Measurements from ENCODE around the gene ANO9.
A peak's percentile ranks its signal among the peaks of the same experiment; 100 is the strongest.
"Not testable (repeated sequence)": the region's sequence is repeated elsewhere in the genome, so short reads cannot be mapped to it uniquely, and the experiment has no call there.

The ANO9 gene

DNA sequence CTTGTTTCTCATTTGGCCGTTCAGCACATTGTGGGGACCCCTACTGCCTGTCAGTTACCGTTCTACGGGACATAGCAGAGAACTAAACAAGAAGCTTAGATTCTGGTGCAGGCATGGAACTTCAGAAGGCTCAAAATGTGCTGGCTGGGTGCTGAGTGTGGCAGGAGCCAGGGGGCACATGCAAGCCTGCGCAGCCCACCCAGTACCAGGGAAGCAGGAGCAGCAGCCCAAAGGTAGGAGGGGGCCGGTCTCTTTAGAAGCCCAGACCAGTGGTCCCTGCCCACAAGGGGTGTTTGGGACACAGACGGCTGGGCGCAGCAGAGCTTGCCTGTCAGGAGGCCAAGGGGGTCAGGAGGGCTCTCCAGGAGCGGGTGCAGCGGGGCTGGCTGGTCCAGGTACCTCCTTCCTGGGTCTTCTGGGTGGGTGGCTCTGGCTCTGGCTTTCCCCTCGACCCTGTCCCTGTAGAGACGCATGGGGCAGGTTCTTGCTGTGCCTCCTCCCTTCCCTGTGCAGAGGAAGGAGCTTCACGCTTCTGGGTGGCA, 10.5 kb upstream of the ANO9 start:
- DNase-seq, result no peak

DNA sequence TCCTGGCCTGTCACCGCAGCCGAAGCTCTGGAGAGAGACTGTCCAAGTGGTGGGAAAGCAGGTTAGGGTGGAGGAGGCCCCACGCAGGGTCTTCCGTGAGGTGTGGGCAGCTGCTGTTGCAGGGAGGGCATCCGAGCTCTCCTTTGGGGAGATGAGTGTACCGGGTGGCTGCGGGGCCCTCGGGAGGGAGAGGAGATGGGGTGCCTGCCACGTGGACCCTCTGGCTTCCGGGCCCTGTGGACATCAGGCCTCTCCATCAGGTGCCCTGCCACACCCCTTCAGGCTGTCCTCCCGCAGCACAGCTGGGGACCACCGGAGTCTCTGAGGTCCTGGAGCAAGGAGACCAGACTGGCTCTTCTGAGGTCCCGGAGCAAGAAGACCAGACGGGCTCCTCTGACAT, 9.9 kb upstream of the ANO9 start:
- no peak for DNase-seq

GRCh38 chr11:450809-451451, 9.1 kb upstream of the ANO9 start:
- DNase-seq, result no peak

- DNase-seq, result peak; percentile 84
Observed at GRCh38 chr11:449889-450808, 8.3 kb upstream of the ANO9 start, which contains the start of gene PTDSS2. TSS of gene PTDSS2 (plus strand) at chr11:450279. CDS start at chr11:450456, 177 bp downstream.

- DNase-seq, result peak; percentile 80
Observed at GRCh38 chr11:447923-448731, 6.3 kb upstream of the ANO9 start.

- DNase-seq, result no peak
Observed at GRCh38 chr11:446891-447290, 5.1 kb upstream of the ANO9 start.

DNA sequence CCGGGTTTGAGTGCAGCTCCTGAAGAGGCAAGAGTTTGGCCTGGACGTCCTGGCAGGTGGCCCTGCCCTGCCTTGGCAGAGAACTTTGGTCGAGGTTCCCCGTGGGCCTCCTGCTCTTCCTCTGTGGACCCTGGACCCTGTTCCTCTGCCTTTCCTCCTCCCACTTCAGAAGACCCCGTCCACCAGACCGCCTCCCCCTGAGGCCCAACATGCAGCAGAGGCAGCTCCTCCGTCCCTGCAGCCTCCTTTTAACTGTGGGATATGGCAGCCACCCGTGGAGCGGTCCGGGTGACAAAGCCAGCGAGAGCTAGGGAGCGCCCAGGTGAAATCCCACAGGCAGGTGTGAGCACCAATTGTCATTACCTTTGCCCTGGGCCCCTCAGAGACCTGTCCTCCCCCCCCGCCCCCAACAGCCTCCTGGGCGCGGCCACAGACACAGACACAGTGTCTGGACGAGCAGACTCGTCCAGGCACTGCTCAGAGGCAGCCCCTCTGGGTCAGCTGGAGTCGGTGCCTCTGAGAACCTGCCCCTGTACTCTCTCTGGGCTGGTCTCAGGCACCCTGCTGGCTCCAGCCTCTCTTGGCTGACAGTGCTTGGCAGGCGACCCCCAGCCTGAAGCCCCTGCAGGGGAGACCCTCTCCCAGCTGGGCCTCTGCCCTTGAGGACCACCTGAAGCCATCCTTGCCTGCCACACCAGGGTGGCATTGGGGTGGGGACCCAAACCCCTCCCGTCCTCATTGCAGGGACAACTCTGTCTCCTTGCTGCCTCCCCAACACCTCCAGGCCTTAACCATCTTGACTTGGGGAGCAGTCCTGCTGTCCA, 4.2 kb upstream of the ANO9 start:
- no peak for DNase-seq

- DNase-seq, result no peak
Observed at GRCh38 chr11:444396-445144, 2.8 kb upstream of the ANO9 start.

- no peak for DNase-seq
Observed at GRCh38 chr11:443542-444199, 1.9 kb upstream of the ANO9 start.

DNA sequence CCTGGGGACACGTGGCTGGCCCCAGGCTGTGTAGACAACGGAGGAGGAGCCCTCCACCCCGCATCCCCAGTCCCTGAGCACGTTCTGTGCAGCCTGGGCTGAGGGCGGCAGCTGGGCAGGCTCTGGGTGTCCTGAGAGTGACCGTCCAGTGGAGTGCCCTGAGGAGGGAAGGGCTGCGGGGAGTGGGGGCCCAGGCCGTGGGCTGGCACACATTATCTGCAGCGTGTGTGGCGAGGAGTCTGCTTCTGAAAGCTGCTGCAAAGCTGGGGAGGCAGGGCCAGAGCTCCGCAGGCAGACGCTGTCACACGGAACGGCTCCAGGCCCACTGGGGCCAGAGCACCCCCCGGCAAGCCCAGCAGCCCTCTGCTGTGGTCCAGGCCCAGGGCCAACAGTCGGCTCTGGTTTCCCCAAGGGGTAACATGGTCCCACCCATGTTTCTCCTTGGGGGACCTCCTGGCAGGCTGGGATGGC, 835 bp upstream of the ANO9 start:
- no peak for DNase-seq

DNA sequence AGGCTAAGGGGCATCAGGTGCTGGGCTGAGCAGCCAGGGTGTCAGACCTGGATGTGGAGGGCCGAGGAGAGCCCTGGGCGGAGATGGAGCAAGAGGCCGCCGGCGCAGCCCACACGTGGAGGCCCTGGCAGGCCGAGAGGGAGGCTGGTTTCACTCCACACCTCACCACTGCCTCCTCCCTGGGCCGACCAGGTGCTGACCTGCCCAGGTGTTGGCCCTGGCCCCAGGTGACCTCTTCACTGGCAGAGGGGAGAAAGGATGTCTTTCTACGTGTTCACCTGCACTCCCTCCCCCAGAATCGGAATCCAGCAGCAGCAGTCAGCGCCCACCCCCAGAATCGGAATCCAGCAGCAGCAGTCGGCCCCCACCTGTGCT, 781 bp downstream of the ANO9 start:
- no peak for DNase-seq

GRCh38 chr11:440065-441042, 1.5 kb downstream of the ANO9 start:
- DNase-seq, result no peak

GRCh38 chr11:439315-440064, 2.3 kb downstream of the ANO9 start:
- DNase-seq, result no peak

- DNase-seq, result no peak
Observed at GRCh38 chr11:438101-438844, 3.5 kb downstream of the ANO9 start.

GRCh38 chr11:437228-437870, 4.5 kb downstream of the ANO9 start:
- DNase-seq, result no peak

- not testable (repeated sequence) for DNase-seq
Observed at GRCh38 chr11:434999-435740, 6.6 kb downstream of the ANO9 start.

GRCh38 chr11:434496-434895, 7.3 kb downstream of the ANO9 start:
- no peak for DNase-seq

Data from NCI-H446 treated with DMSO at 0.1 percent for 48 hours (cell line).